Neuron (in vitro differentiated cells): Measurements from ENCODE around the gene CNOT10.
"Not testable (repeated sequence)": the region's sequence is repeated elsewhere in the genome, so short reads cannot be mapped to it uniquely, and the experiment has no call there.

Source experiments
- H2AFZ ChIP-seq: one replicate; pipeline ENCODE4 v1.6.1; 2013; ENCODE audit warnings: low read depth, mild to moderate bottlenecking, inconsistent platforms, low read length, moderate library complexity
- H3K27me3 ChIP-seq: one replicate; pipeline ENCODE4 v1.6.1; 2013; ENCODE audit warnings: low read length; ENCODE audit not compliant: insufficient read depth
- H3K36me3 ChIP-seq: one replicate; pipeline ENCODE4 v1.6.1; 2013; ENCODE audit warnings: low read length; ENCODE audit not compliant: insufficient read depth
- H3K4me1 ChIP-seq: one replicate; pipeline ENCODE4 v1.6.1; 2013; ENCODE audit warnings: low read length; ENCODE audit not compliant: insufficient read depth
- H3K4me3 ChIP-seq: 2 replicates; pipeline ENCODE4 v1.5.1; 2013; ENCODE audit warnings: mild to moderate bottlenecking, low read length, moderate library complexity
- H3K9me3 ChIP-seq: one replicate; pipeline ENCODE4 v1.6.1; 2013; ENCODE audit warnings: low read length

CNOT10 gene

DNA sequence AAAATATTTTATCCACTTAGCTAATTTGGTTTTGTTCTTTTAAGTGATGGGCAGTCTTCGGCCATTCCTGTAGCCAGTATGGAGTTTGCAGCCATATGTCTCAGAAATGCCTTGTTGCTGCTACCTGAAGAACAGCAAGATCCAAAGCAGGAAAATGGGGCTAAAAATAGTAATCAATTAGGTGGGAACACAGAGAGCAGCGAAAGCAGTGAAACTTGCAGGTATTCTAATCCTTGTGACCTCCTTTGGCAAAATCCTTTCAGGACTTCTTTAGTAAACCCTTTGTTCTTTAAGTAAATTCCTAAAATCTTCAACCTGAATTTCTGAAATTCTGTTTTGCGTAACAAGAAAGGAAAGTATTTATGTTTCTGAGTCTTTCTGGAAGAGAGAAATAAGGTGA lies 49.8 kb downstream of the CNOT10 start:
- Histone ChIP-seq H3K4me3 (no peak overlapping the region), H3K4me1 (no peaks in the 10 kb centered on the region), H3K9me3 (no peaks in the 10 kb centered on the region), H3K27me3 (no peaks in the 10 kb centered on the region), H3K36me3 (peaks cover 30% of the 10 kb centered on the region), H2AFZ (no peak overlapping the region)

DNA sequence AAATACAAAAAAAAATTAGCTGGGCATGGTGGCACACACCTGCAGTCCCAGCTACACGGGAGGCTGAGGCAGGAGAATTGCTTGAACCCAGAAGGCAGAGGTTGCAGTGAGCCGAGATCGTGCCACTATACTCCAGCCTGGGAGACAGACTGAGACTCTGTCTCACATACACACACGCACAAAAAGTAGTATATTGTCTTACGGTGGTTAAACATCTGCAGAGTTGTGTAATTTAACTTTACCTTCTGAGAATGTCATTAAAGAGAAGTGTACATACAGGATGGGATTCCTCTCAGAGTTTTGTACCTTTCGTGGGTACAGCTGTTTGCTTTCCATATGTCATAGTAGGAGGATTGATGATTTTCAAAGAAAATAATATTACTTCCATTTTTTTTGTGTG lies 58.5 kb downstream of the CNOT10 start:
- not testable (repeated sequence) for H3K9me3 ChIP-seq, H3K4me1 ChIP-seq, H3K27me3 ChIP-seq, H2AFZ ChIP-seq, H3K4me3 ChIP-seq
- H3K36me3 ChIP-seq: peaks cover 32% of the 10 kb centered on the region

DNA sequence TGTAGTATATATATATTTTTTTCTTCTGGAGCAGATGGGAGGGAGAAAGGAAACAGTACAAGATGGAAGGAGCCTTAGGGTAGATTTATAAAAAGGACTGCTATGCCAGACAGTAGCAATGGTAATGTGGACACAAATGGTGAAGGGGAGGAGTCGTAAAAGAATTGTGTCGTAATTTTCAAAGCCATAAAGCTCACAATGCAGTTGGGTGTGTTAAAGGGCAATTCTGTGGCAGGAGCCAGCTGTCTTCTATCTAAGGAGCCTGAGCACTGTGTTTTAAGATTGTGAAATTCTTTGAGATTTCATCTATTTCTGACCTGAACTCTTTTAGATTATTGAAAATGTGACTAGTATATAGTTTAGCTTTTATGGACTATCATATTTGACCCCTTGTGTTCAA lies 58.9 kb downstream of the CNOT10 start:
- Histone ChIP-seq H3K4me3 (no peak overlapping the region), H2AFZ (no peak overlapping the region), H3K36me3 (peaks cover 32% of the 10 kb centered on the region), H3K4me1 (no peaks in the 10 kb centered on the region), H3K9me3 (no peaks in the 10 kb centered on the region), H3K27me3 (no peaks in the 10 kb centered on the region)

DNA sequence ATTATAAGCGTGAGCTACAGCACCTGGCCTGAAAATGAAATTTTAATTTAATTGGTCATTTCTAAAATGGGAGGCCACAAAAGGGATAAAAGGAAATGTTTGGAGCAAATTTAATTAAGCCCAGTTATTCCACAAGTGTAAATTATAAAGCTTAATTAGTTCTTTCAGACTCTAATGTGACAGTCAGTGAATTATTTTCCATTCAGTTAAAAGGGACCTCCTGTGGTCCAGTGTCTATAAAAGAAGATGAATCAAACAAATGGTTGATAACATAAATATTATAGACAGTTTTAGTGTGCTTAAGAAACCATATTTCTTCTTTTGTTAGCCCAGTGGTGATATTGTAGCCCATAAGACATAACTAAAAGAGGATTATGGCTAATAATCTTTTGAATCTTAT lies 66.4 kb downstream of the CNOT10 start:
- Histone ChIP-seq H3K4me3 (no peak overlapping the region), H3K36me3 (peaks cover 11% of the 10 kb centered on the region), H2AFZ (no peak overlapping the region), H3K9me3 (peaks cover 2% of the 10 kb centered on the region), H3K27me3 (no peaks in the 10 kb centered on the region), H3K4me1 (no peaks in the 10 kb centered on the region)

DNA sequence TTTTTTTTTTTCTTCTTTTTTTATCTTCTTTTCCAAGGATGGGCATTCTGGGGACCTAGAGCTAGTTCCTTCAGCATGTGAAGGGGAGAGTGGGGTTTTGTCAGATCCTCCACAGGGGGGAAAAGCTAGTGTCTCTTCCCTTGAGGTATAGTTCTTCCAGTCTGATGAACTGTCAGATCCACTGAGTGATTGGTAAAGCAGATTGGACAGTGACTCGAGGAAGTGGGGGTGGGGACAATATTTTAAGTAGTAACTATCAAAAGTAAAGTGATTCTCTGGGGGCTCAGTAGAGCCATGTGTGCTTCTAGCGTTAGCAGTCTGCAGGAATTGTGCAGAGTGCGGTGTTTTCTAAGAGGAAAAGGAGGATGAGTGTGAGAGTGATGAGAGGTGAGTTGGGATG lies 70.8 kb downstream of the CNOT10 start:
- Histone ChIP-seq H3K36me3 (peaks cover 21% of the 10 kb centered on the region), H3K27me3 (no peaks in the 10 kb centered on the region), H3K4me3 (no peak overlapping the region), H2AFZ (no peak overlapping the region), H3K9me3 (peaks cover 2% of the 10 kb centered on the region), H3K4me1 (no peaks in the 10 kb centered on the region)

DNA sequence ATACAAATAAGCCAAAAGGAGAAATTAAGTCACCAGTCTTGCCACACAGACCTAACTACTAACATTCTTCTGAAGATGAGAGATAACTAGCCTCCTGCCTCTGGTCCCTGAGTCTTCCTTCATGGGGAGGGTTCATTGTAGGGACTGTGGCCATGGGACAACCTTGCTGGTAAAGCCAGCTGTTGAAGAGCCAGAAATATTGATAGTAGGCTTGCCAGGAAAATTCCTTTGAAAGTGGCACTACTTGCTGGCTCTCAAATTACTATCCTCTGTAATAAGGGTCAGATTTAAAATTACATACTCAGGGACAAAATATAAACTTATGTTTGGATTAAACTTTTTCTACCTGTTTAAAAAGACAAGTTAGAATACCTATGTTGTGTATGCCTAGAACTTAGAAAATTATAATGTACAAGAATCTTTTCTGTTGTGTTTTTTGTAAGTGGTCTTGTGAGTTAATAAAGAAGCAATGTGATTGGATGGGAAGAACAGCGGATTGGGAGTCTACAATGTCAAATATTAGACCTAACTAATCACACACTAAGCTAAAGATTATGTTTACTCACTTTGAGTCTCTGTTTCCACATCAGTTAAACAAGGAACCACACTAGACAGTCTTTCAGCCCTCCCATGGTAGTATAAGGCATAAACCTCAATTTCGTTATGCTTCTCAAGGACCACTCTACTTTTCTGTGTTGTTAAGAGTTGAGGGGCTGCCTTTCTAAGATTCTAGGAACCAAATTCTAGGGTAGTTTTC lies 72.8 kb downstream of the CNOT10 start:
- Histone ChIP-seq H3K9me3 (no peaks in the 10 kb centered on the region), H3K27me3 (no peaks in the 10 kb centered on the region), H3K4me1 (no peaks in the 10 kb centered on the region), H2AFZ (no peak overlapping the region), H3K36me3 (peaks cover 25% of the 10 kb centered on the region), H3K4me3 (no peak overlapping the region)

DNA sequence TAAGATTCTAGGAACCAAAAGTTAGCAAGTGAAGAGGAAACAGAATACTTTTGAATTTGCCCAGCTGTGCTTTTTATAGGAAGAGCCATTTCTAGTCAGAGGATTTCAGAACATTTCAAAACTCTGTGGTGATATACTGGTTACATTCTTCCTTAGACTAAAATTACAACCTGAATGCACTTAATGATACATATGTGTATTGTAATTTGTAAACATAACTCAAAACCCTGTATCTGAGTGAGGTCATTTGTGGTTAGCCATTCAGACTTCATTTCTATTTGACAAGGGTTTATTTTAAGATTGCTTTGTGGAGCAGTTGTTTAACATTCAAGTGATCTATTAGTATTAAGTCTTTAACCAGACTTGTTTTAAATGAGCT lies 73.4 kb downstream of the CNOT10 start:
- Histone ChIP-seq H3K27me3 (no peaks in the 10 kb centered on the region), H3K9me3 (no peaks in the 10 kb centered on the region), H3K4me3 (no peak overlapping the region), H3K36me3 (peaks cover 20% of the 10 kb centered on the region), H3K4me1 (no peaks in the 10 kb centered on the region), H2AFZ (no peak overlapping the region)

DNA sequence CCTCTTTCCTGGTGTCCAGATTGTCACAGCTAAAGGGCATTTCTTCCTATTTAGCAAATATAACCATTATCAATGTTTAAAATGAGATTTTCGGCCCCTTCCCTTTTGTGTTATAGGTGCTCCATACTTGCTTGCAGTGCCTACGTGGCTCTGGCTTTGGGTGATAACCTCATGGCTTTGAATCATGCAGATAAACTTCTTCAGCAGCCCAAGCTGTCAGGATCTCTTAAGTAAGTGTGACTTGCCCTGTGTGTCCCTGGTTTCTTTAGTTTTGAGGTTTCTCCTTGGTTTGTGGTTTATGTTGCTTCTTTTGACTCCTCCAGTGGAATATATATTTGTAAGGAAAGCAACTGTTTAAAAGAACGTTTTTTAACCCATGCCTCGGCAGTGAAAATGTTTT lies 74.4 kb downstream of the CNOT10 start:
- Histone ChIP-seq H3K9me3 (no peaks in the 10 kb centered on the region), H3K27me3 (no peaks in the 10 kb centered on the region), H2AFZ (no peak overlapping the region), H3K4me3 (no peak overlapping the region), H3K4me1 (no peaks in the 10 kb centered on the region), H3K36me3 (peaks cover 24% of the 10 kb centered on the region)

DNA sequence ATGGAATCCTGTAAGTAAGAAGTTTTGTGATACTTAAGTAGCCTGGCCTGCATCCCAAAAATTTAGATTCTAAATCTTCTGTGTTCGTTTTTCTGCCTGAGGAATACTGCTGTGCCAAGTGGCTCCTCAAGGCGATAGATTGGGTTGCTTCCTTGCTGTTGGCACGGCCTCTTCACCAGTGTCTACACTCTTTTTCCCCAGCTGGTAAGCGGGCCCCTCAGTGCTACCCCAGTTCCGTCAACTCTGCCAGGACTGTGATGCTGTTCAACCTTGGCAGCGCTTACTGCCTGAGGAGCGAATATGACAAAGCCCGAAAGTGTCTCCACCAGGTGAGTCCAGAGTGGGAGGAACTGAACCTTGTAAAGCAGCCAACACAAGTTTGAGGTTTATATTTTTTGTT lies 79.5 kb downstream of the CNOT10 start:
- Histone ChIP-seq H2AFZ (no peak overlapping the region), H3K4me3 (no peak overlapping the region), H3K27me3 (no peaks in the 10 kb centered on the region), H3K9me3 (no peaks in the 10 kb centered on the region), H3K36me3 (peaks cover 58% of the 10 kb centered on the region), H3K4me1 (no peaks in the 10 kb centered on the region)

DNA sequence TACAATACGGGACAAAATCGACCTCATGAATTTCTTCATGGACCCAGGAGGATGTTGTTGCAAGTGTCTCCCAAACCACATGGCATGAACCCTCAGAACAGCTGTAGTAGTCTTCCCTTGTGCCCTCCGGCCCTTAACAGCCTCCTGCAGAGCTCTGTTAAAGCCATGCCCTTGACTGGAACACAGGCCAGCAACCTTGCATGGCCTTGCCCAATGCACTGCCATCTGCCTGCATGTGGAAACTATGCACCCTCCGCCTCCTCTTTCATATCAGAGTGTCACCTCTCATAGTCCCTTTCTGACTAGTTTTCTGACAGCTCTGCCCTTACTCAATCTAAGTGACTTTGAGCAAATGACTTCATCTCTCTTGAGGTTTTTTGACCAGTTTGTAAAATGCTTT lies 93.4 kb downstream of the CNOT10 start:
- no peaks in the 10 kb centered on the region for H3K9me3 ChIP-seq
- H3K4me3 ChIP-seq: no peak overlapping the region
- H3K36me3 ChIP-seq: peaks cover 26% of the 10 kb centered on the region
- H3K27me3 ChIP-seq: no peaks in the 10 kb centered on the region
- H3K4me1 ChIP-seq: peaks cover 14% of the 10 kb centered on the region
- H2AFZ ChIP-seq: no peak overlapping the region

DNA sequence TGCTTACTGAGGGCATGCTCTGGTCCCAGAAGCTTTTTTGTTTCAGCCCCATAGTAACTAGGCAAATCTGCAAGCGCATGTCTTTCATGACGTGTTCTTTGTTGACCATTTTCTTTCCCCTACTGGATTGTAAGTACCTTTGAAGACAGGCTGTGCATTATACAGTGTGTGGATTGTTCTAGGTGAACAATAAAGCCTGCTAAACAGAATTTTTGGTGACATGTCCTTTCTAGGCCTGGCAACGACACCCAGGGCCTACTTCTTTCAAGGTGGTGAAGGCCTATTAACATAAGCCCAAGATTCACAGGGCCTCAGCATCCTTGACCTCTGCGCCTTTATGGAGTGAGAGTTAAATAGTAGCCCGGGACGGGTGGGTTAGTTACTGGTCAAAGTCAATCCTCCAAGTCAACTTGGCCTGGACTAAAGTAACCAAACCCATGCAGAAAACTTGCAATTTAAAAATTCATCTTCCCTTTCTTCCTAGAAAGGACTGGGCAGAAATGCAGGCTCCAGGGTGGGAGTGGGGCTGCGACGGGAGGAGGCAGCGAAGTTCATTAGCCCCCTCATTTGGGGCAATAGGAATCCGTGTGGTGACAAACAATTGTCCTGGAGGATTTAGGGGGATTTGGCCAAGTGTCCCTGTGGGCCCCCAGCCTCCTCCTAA lies 95.2 kb downstream of the CNOT10 start:
- Histone ChIP-seq H3K27me3 (no peaks in the 10 kb centered on the region), H3K9me3 (no peaks in the 10 kb centered on the region), H3K4me1 (peaks cover 14% of the 10 kb centered on the region), H3K4me3 (peak overlapping the region; percentile 55), H3K36me3 (peaks cover 10% of the 10 kb centered on the region), H2AFZ (peak overlapping the region; percentile 40)

DNA sequence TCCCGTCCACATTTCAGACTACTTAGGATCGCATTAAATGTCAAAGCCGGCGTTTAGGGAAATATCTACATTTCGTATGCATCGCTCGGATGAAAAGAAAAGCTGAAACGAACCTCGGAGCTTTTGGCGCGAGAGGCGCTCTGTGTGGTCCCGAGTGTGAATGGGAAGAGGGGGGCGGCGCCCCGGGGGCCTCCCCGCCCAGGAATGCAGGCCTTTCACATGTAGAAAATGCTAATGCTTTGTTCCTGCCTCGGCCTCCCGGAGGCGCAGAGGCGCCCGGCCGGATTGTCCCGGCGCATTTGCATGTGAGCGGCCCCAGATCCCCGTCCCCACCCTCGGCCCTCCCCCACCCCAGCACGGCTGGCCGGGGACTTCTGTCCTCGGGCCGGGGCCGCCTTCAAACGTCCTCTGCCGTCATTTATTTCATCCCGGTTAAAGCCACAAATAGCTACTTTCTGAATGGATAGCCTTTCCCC lies 95.8 kb downstream of the CNOT10 start:
- Histone ChIP-seq H3K4me3 (peak overlapping the region; percentile 55), H3K36me3 (peaks cover 8% of the 10 kb centered on the region), H2AFZ (peak overlapping the region; percentile 40), H3K27me3 (no peaks in the 10 kb centered on the region), H3K4me1 (peaks cover 14% of the 10 kb centered on the region), H3K9me3 (no peaks in the 10 kb centered on the region)

DNA sequence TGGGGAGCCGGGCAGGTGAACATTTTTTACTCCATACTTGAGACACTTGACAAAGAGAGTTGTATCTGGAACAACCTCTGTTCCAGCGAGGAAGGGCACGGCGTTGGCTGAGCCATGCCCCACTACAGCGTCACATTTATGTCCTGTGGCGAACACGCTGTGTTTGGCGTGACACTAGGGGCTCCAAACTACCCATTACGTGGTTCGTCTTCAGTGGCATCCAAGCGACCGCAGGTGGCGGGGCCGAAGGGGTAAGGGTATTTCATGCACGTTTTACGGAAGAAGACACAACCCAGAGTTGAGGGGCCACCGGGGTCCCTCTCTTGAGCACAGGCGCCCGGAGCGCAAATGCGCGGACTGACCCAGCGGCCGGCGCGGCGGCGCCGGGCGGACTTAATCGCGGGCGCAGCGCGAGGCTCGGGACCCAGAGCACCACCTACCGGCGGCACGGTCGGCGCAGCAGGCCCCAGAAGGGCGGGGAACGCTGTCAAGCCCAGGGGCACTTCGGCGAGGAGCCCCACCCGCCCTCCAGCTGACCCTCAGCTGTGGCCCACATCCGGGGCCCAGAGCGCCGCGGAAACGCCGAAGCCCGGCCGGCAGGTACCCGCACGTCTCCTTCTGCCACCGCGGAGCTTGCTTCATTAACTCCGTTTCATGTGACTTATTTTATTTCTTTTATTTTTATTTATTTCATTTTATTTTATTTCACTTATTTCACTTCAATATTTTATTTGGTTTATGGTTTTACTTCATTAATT lies 96.4 kb downstream of the CNOT10 start:
- Histone ChIP-seq H3K4me3 (peak overlapping the region; percentile 55), H3K9me3 (no peaks in the 10 kb centered on the region), H3K27me3 (no peaks in the 10 kb centered on the region), H3K36me3 (peaks cover 2% of the 10 kb centered on the region), H3K4me1 (peaks cover 14% of the 10 kb centered on the region), H2AFZ (peak overlapping the region; percentile 40)
